AG08396 (cell line): ENCODE measurements around the gene CHRDL2.
A peak's percentile ranks its signal among the peaks of the same experiment; 100 is the strongest.

ENCODE experiments used
- DNase-seq: peaks from one replicate; pipeline ENCODE4 v3.0.0; 2012; ENCODE audit warnings: low spot score, mixed read lengths

Gene CHRDL2

DNA sequence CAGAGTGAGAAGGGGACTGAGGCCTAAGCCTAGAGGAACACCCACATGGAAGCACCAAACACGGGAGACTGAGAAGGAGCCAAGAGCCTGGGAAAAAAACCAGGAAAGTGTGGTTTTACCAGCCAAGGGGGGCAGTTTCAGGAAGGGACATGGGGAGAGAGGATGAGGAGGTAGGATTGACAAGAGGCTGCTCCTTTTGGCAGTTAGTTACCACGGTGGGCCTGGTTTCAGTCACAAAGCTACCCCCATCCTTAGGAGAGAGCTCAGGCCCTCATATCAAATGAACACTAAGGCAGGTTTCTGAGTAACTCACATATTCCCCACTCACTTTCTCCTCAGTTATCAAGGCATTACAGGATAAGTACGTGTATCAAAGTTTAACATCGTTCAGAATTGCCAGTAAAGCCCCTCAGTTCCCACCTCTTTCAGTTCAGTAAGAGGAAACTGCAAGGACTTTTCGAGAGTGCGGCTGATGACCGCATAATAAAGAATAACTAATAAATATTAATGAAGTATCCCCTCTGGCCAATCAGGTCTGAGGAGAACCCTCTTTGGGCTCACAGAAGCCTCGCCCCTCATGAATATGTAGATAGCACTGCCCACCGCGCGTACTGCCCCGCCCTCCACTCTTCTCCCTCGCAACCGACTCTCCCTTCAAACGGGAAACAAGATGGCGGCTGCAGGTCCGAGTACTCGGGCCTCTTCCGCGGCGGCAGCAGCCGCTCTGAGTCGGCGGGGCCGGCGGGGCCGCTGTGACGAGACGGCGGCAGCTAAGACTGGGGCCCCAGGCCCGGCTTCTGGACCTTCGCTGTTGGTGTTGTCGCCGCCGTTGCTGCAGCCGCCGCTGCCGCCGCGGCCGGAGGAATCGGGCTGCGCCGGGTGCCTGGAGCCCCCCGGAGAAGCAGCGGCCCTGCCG, 17.2 kb upstream of the CHRDL2 start, which contains the start of gene RNF169:
Gene RNF169 (plus strand): TSS at position 639 of the 916 bp plus-strand sequence. CDS start 32 bp downstream, at position 671.
- peak; percentile 98 for DNase-seq

DNA sequence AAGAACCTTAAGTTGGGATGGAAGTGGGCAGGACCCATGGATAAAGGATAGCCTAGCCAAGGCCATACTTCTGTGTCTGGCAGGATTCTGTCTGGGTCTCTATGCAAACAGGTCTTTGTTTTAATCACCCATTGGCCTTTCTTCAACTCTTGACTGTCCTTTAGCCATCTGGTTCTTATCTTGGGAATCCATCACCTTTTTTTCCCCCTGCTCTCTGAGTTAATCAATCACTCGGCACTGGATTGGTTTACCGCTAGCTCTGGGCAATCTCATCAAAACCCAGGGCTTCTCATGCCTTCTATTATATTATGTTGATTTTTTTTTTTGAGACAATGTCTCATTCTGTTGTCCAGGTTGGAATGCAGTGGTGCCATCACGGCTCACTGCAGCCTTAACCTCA, 15.6 kb upstream of the CHRDL2 start:
- no peak for DNase-seq

DNA sequence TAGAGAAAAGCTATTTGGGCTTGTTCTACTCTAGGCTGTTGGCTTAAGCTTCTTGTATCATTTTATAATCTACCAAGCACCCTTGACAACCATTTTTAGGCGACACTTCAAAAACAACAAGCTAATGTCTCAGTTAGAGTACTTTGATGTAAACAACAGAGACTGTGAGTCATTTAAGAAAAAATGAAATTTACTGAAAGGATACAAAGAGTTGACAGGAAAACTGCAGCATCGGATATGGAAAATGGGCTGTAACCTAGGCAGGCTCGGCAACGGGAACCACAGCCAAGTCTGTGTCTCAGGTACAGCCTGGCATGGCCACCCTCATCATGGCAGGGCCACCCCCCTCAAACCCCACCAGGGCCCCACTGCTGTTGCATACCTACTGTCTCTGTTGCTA, 13.1 kb upstream of the CHRDL2 start:
- no peak for DNase-seq

DNA sequence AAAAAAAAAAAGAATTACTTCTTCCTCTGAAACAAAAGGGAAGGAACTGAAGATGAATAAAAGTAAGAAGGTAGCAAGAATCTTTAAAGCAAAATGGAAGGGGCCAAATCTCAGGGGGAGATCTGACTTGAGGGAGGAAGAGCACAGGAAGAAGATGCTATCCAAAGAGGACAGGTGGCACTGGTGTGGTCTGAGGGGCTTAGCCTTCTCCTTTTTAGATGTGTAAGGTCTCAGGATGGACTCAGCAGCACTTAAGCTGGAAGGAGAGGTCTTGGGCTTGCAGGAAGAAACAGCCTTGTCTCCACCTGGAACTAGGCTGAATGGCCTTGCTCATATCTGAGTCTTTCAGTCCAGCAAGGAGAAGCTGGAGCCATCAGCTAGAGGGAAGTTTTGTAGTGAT, 12.4 kb upstream of the CHRDL2 start:
- no peak for DNase-seq

DNA sequence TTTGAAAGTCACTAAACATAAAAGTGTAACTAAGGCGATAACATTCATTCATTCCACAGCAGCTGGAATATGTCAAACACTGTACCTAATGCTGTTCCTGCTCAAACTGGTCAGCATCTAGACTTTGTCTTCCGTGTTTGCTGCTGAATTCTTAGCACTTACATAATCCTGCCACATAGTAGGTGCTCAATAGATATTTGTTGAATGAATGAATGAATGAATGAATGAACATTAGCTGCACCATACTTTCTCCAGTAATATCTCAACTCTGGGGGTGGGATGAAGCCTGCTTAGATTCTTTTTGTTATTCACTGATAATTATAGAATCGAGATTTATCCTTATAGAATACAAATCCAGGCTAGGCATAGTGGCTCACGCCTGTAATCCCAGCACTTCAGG, 10.8 kb upstream of the CHRDL2 start:
- no peak for DNase-seq

DNA sequence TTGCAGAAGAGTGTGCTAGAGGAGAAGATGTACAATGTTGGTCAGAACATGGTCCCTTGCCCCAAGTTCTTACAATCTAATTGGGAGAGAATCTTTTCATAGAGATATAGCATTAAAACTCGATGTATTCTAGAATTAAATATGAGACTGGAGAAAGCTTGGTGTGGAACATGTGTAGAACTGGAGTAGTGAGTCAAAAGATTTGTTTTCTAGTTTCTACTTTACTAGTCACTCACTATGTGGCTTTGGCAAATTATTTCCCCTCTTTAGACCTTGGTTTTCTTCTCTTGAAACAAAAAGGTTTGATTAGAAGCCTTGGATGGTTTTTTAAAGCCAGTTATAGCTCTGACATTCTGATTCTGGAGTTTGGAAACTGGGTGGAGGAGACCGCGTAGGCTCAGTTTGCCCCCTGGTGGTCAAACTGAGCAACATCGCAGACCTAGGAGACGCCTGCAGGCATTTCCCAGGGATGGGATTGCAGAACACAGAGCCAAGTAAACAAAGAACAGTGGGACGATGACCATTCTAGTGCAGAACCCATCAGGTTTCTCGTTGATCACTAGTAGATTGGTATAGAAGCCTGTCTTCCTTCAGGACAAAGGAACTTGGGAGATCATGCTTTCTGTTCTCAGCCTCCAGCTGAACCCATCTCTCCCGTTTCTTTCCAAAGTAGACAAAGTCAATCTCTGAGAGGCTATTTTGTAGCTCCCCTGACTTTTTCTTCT, 8.5 kb upstream of the CHRDL2 start:
- DNase-seq = peak; percentile 86

DNA sequence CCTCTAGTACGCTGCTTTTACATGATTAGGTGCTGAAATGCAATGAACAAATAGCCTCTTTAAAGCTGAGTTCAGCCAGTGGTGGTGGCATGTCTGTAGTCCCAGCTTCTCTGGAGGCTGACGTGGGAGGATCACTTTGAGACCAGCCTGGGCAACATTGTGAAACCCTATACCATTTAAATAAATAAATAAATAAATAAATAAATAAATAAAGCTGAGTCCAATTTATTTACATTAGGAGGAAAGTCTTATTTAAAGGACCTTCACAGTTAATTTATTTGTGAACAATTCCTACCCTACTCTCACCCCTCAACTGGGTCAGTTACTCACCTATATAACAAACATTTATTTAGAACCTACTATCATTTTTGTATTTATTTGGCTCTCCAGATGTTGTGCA, 4.8 kb upstream of the CHRDL2 start:
- no peak for DNase-seq

DNA sequence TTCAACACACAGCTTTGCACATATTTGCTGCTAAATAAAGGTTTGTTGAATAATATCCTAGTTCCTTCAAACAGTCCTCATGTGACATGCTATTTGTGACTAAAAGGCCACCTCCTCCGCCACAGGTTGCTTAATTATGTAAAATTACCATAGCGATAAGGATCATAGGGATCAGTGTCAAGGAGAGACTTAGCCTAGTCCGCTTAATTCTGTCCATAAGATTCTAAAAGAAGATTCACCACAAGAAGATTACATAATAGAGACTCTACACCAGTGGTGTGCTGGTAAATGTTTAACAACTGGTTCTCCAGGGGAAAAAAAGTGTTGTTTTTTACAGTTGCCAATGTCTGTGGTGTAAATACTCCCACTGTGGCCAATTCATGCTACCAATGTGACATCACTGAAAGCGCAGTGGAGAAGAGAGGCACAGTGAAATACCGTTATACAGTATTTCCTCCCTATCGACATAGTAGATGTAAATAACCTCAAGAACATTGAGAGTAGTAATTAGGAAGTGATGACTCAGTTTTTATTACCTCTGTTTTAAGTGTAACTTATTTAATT, 4.2 kb upstream of the CHRDL2 start:
- no peak for DNase-seq

DNA sequence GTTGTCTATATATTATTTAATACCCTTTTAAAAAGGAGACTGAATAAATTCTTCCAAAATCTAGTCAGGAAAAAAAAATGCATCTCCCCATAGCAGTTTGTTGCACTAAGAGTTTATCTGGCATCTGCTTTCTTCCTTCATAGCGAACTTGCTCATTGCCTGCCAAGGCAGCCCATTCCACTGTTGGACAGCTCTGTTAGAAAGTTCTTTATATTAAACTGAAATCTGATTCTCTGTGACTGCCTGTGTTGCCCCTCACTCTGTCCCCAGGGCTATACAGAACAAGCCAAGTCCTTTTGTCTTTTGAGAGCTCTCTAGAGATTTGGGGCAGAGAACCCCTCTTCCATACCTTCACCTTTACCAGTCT, 3.3 kb upstream of the CHRDL2 start:
- no peak for DNase-seq

DNA sequence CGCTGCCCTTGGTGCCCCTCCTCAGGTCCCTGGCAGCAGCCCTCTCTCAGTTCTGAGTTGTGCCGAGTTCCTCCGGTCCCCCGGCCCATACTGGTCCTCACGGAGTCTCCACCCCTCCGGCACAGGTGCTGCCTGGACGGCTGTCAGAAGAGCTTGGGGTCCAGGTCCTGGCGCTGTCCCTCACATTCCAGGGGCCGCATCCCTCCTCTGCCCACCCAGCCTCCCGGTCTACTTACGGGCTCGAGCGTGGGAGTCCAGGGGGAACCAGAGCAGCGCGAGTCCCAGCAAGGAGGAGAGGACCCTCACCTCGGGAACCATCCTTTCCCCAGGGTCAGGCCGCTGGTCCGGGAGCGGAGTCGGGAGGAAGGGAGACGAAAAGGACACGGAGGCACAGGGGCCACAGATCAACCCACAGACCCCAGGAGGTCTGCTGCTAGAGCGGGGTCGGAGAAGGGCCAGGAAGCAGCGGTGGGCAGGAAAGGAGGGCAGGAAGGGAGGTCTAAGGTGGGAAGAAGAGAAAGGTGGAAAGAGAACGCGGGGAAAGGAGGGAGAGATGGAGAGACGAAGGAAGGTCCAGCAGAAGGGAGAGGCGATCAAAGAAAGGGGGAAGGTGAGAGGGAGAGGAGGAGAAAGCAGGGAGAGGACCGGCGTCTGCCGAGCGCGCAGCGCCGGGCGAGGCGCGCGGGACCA, 510 bp downstream of the CHRDL2 start:
- no peak for DNase-seq

DNA sequence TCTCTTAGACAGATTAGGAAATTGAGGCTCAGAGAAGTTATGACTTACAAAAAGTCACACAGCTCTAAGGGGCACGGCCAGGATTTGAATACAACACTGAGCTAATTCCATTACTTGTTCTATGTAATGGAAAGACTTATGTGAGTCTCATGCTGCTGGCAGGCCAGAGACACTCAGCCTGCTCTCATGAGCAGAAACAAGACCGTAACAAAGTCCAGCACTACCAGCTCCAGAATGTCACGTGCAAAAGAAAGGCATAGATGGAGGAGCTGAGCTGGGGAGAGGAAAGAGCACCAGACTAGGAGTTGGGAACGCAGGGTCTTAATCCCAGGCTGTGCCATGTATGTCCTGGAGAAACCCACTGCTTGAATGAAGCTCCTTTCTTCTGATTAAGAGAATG, 1.8 kb downstream of the CHRDL2 start:
- no peak for DNase-seq

DNA sequence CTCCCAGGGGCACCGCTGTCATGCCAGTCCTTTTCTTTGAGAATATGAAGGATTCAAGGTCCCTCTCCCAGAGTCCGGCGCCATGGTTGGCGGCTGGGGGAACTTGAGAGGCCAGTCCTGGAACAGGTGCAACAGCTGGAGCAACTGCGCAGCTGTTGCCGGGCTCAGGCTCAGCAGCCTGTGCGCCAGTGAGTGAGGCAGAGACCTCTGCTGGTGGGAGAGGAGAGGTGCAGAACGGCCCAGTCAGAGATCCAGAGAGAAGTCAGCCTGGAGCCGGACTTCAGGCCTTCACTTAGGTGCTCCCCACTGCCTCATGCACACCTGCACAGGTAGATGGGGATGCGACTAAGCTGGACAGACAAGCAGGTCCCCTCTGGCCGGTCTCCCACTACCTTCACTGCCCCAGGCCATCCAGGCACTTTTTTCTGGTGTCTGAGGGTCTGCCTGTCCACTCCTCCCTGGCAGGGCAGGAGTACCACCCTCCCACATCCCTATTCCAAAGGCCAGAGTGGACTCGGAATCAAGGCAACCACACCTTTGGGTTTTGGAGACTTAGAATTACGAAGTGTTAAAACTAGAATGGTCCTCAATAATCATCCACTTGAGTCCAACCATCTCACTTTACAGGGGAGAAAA, 4.6 kb downstream of the CHRDL2 start:
- DNase-seq = peak; percentile 91

DNA sequence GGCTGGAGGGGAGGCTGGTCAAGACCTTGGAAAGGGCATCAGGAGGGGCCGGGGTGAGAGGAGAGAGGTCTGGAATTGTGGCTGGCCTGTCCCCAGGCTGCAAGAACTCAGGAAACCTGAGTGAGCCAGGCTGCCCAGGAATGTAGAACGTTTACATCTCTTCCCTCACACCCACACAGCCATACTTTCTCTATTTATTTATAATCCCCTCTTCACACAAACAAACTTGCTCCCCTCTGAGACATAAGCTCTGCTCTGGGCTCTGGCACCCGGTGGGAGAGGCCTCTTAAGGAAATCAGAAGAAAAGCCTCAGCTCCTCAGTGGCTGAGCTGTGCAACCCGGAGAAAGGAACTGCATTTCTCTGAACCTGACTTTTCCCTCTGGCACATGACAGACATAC, 5.5 kb downstream of the CHRDL2 start:
- DNase-seq = peak; percentile 59

DNA sequence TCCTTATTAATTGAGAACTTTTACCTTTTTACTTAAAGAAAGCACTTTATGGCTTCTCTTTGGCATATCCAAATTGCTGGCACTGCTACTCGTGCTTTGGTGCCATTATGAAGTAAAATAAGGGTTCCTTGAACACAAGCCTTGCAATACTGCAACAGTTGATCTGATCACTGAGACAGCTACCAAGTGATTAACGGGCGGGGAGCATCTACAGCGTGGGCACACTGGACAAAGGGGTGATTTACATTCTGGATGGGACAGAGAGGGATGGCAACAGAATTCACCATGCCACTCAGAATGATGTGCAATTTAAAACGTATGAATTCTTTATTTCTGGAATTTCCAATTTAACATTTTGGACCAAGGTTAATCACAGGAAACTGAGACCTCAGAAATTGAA, 7.7 kb downstream of the CHRDL2 start:
- DNase-seq = no peak

DNA sequence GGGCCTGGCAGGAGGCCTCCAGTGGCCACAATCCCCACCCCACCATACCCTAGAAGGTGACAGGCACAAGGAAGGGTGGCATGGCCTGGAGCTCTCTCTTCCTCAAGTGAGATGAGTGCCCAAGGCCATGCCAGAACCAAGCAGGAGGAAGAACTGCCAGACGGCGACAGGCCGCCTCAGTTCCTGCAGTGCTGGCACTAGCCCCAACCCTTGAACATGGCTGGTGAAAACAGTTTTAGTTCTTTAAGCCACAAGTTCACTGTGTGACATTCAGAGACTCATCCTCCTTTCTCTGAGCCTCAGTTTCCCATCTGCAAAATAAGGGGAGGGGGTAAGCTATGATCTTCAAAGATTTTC, 9.8 kb downstream of the CHRDL2 start:
- DNase-seq = no peak

DNA sequence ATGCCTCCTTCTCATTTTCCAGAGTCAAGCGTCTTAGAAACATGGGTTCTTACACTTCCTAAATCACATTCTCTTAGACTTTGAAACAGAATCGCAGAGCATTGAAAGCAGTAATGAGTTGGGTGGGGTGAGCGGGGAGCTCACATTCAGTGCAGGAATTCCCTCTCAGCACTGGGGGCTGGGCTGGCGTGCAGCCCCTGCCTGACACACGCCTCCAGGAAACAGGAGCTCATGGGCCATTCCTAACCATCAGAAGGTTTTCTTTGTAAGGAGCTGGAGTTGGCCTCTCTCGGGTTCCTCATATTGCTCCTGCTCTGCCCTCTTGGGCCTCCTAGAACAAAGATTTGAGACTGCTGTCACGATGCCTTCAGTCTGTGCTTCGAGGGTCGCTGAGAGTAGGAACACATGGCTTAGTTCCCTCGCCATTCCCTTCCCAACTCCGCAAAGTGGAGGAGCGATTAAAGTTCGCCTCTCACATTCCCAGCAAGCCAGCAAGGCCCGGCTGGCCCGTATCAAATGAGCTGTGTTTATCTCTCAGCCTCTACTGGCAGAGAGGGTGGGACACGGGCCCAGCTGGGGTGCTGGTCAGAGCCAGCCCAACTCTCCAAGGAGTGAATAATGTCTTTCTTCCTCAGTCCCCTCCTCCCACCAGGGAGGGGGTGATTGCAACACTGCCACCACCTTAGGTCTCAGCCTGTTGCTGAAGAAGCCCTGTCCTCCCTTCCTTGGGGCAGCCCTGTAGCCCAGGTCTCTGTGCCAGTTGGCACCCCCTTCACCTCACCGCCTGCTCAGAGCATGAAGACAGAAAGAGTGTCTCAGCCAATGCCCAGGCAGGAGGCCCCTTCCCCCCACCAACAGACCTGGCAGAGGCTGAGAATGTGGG, 10.4 kb downstream of the CHRDL2 start:
- peak; percentile 45 for DNase-seq

DNA sequence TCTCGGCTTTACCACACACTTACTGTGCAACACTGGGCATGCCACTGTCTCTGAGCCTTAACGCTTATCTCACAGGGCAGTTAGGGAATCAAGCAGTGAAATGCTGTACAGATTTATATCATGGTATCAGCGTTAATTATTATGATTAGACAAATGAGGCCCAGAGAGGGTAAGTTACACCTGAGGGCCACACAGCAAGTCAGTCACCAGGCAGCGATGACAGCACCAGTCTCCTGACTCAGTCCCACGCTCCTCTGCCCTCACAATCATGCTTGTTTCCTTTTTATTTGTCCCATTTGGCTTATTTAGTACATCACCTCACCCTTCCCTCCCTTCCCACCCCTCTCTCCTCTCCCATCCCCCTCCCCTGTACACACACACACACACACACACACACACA, 12.2 kb downstream of the CHRDL2 start:
- DNase-seq = no peak

DNA sequence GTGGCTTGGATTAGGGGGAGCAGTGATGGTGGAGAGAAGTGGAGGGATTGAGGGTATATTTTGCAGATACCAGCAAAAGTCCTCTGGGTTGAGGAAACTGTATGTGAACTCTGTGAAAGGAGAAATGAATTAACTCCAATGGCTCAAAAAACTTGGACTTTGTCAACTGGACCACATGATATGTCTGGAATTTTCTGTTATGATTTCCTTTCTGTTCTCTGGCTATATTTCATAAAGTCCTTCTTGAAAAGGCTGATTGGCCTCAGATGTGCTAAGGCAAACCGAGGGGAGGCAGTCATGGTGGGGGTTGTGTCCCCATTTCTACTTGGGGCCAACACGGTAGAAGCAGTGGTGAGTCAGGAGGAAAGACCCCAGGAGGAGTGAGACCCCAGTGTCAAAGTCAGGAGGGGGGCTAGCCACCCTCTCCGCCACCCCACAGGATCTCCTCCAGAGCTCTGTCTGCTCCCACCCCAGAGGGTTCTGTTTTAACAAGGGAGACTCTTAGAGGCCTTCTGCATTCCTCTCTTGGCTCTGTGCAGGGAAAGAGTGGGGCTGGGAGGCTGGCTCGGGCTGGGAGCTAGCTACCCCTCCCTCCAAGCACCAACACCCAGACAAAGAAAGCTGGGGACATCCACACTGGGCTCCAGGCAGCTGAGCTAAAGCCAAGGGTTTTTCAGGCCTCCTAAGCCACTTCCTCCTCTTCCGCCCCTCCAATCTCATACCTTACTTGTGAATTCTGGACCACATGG, 13.8 kb downstream of the CHRDL2 start:
- DNase-seq = no peak

DNA sequence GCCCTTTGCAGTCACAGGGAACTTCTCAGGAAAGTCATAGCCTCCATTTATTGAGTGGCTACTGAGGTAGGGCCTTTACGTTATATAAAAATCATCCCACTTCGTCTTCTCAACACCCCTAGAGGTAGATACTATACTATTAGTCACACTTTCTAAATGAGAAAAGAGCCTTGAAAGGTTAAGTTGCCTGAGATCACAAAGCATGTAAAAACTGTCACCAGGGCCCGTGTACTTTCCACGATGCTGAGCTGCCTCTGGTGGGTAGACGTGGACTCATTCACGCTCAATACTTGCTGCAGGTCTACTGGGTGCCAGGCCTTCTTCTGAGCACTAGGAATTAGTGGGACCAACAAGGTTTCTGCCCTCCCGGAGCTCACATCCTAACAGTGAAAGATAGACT, 16.3 kb downstream of the CHRDL2 start:
- no peak for DNase-seq

DNA sequence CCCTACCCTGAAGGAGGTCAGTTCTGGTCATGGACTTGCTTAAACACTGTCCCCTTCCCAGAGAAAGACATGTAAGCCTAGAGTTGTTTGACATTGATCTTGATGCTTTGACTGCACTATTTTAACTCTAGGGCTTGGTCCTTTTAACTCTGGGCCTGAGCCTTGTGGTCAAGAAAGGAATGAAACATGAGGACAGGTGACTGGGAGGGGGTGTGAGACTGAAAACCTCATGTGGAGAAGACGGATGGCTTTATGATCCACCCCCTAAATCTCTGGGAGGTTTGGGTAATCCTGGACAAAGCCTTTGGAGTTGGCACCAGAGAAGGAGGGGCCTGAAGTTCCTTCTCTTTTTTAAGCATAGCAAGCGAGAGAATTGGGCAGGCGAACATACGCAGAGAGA, 17.5 kb downstream of the CHRDL2 start:
- no peak for DNase-seq
